Peyer's patch (tissue), 4 donors: Measurements from ENCODE around the gene CSGALNACT2. TPM values are rescaled to one million over a fixed set of nuclear protein-coding genes. Genes with fewer than 3 reads are reported as not detected.

Experiments
- DNase-seq, 3 donors: peaks; one replicate each; pipeline ENCODE4 v3.0.0-alpha.2; 2017 to 2019
- H3K27ac ChIP-seq, 4 donors: fragments of 200-600 bp; sonication (generic); one replicate each; pipeline ENCODE4 v1.5.1; 2016 to 2019
- H3K27me3 ChIP-seq, 2 donors: fragments of 200-600 bp; sonication (generic); one replicate each; pipeline ENCODE4 v1.5.1; 2019
- H3K36me3 ChIP-seq, 3 donors: fragments of 200-600 bp; sonication (generic); one replicate each; pipeline ENCODE4 v1.5.1; 2016 to 2019
- H3K4me1 ChIP-seq, 4 donors: fragments of 200-600 bp; sonication (generic); one replicate each; pipeline ENCODE4 v1.5.1; 2016 to 2019
- H3K4me3 ChIP-seq, 4 donors: fragments of 200-600 bp; sonication (generic); 1 replicate in 3 of 4; 2 replicates in 1 of 4; pipeline ENCODE4 v1.5.1; 2016 to 2019; ENCODE audit warnings: mild to moderate bottlenecking in 1 of 4
- H3K9me3 ChIP-seq, 4 donors: fragments of 200-600 bp; sonication (generic); one replicate each; pipeline ENCODE4 v1.5.1; 2016 to 2019; ENCODE audit warnings: mild to moderate bottlenecking in 1 of 4
- CTCF ChIP-seq, 6 experiments: fragments of 450-650 bp in 4 of 6; fragments of 200-600 bp in 2 of 6; sonication (generic) in 1 of 6; IDR thresholded peaks; one replicate each; pipeline ENCODE4 v1.5.1; 2017 to 2019; ENCODE audit warnings: antibody characterized with exemption in 6 of 6, mild to moderate bottlenecking in 3 of 6, moderate library complexity in 1 of 6
- POLR2A ChIP-seq, 2 donors: fragments of 450-650 bp; IDR thresholded peaks; one replicate each; pipeline ENCODE4 v1.5.1; 2017; ENCODE audit warnings: antibody characterized with exemption in 2 of 2, mild to moderate bottlenecking in 2 of 2, moderate library complexity in 2 of 2
- total RNA-seq, 4 donors: library from RNA; depleted of rRNA; stranded (reverse); fragments of >200 nt; gene quantifications; one replicate each; pipeline ENCODE4 v1.1.0, GENCODE V29; 2016

CSGALNACT2 gene
- total RNA-seq, 4 donors from 2014 or later, result 5.8 to 24.8 (median 7.9) TPM

GRCh38 chr10:43194859-43195258 lies 56.6 kb downstream of the CSGALNACT2 start:
- Histone ChIP-seq H3K4me1 (no peaks in the 10 kb centered on the region), H3K27me3 (no peaks in the 10 kb centered on the region), H3K36me3 (no peaks in the 10 kb centered on the region), H3K27ac (no peak overlapping the region), H3K9me3 (no peaks in the 10 kb centered on the region), H3K4me3 (no peak overlapping the region)
- TF ChIP-seq POLR2A (IDR thresholded peaks at IDR 0.05) (no peak), CTCF (IDR thresholded peaks at IDR 0.05) (no peak)
- DNase-seq, result peak in 2 of 3 donors; percentile 6 to 25

GRCh38 chr10:43195557-43195956 lies 57.3 kb downstream of the CSGALNACT2 start:
- H3K4me1 ChIP-seq, result no peaks in the 10 kb centered on the region
- H3K4me3 ChIP-seq, result no peak overlapping the region
- H3K27ac ChIP-seq, result no peak overlapping the region
- no peaks in the 10 kb centered on the region for H3K36me3 ChIP-seq
- no peak for TF ChIP-seq CTCF (IDR thresholded peaks at IDR 0.05)
- no peaks in the 10 kb centered on the region for H3K27me3 ChIP-seq
- H3K9me3 ChIP-seq, result no peaks in the 10 kb centered on the region
- peak in 2 of 3 donors; percentile 12 to 34 for DNase-seq

- Histone ChIP-seq H3K4me1 (no peaks in the 10 kb centered on the region), H3K27ac (no peak overlapping the region), H3K9me3 (no peaks in the 10 kb centered on the region), H3K36me3 (no peaks in the 10 kb centered on the region), H3K4me3 (no peak overlapping the region), H3K27me3 (no peaks in the 10 kb centered on the region)
- TF ChIP-seq CTCF (IDR thresholded peaks at IDR 0.05) (no peak), POLR2A (IDR thresholded peaks at IDR 0.05) (no peak)
- DNase-seq, result peak; percentile 5 to 40 (median 34)
Measured at GRCh38 chr10:43196131-43196980, 58.1 kb downstream of the CSGALNACT2 start.

GRCh38 chr10:43196981-43197833 lies 59.0 kb downstream of the CSGALNACT2 start:
- no peak for TF ChIP-seq POLR2A (IDR thresholded peaks at IDR 0.05)
- no peak for TF ChIP-seq CTCF (IDR thresholded peaks at IDR 0.05)
- Histone ChIP-seq H3K27me3 (no peaks in the 10 kb centered on the region), H3K9me3 (no peaks in the 10 kb centered on the region), H3K4me1 (peaks cover 0 to 7% (median 0%) of the 10 kb centered on the region in 4 donors), H3K36me3 (no peaks in the 10 kb centered on the region), H3K27ac (no peak overlapping the region), H3K4me3 (no peak overlapping the region)
- DNase-seq, result peak; percentile 8 to 34 (median 31)

GRCh38 chr10:43197834-43198681 lies 59.8 kb downstream of the CSGALNACT2 start:
- TF ChIP-seq POLR2A (IDR thresholded peaks at IDR 0.05) (no peak), CTCF (IDR thresholded peaks at IDR 0.05) (peak in 1 of 6 experiments; percentile 22)
- no peaks in the 10 kb centered on the region for H3K9me3 ChIP-seq
- peak; percentile 15 to 46 (median 43) for DNase-seq
- no peak overlapping the region for H3K27ac ChIP-seq
- peaks cover 0 to 11% (median 0%) of the 10 kb centered on the region in 4 donors for H3K4me1 ChIP-seq
- no peaks in the 10 kb centered on the region for H3K36me3 ChIP-seq
- H3K4me3 ChIP-seq, result no peak overlapping the region
- no peaks in the 10 kb centered on the region for H3K27me3 ChIP-seq
